K562 (cell line): ENCODE measurements around the gene SPATA25. TPM values are rescaled to one million over a fixed set of nuclear protein-coding genes. Genes with fewer than 3 reads are reported as not detected.

Experiments used
- ARID3B ChIP-seq: fragments of 250-450 bp; sonication (Bioruptor Pico); IDR thresholded peaks from 2 replicates; pipeline ENCODE4 v1.4.0; 2020; ENCODE audit warnings: borderline replicate concordance
- ASH1L ChIP-seq: fragments of 450-650 bp; IDR thresholded peaks from 2 replicates; pipeline ENCODE4 v1.6.1; 2018; ENCODE audit warnings: borderline replicate concordance, mild to moderate bottlenecking, low read depth; ENCODE audit not compliant: partially characterized antibody
- CCAR2 ChIP-seq: fragments of 200-400 bp; formaldehyde crosslinking; IDR thresholded peaks from 2 replicates; pipeline ENCODE4 v1.6.1; 2017; ENCODE audit warnings: mild to moderate bottlenecking, low read depth, low read length
- HBP1 ChIP-seq: fragments of 450-650 bp; formaldehyde crosslinking; IDR thresholded peaks from 2 replicates; pipeline ENCODE4 v1.4.0; 2022; ENCODE audit warnings: missing genetic modification characterization
- HDAC1 ChIP-seq, 2 experiments: fragments of 450-650 bp; IDR thresholded peaks; 2 replicates each; pipeline ENCODE4 v1.6.1; 2016 to 2017; ENCODE audit warnings: inconsistent platforms in 1 of 2, mild to moderate bottlenecking in 1 of 2, moderate library complexity in 1 of 2
- MNT ChIP-seq, 2 experiments: fragments of 450-650 bp; conservative IDR thresholded peaks; 2 replicates each; pipeline ENCODE4 v1.6.1; 2017; ENCODE audit warnings: mild to moderate bottlenecking in 2 of 2, moderate library complexity in 2 of 2
- NONO ChIP-seq, 2 experiments: fragments of 200-400 bp in 1 of 2; fragments of 450-650 bp in 1 of 2; formaldehyde crosslinking in 1 of 2; IDR thresholded peaks; 2 replicates each; pipeline ENCODE4 v1.6.1; 2017; ENCODE audit warnings: low read depth in 2 of 2, mild to moderate bottlenecking in 2 of 2, moderate library complexity in 2 of 2, low read length in 1 of 2
- RAD21 ChIP-seq, 2 experiments: fragments of 250-450 bp in 1 of 2; fragments of 450-650 bp in 1 of 2; sonication (Bioruptor Pico) in 1 of 2; formaldehyde crosslinking in 1 of 2; IDR thresholded peaks in 1 of 2; conservative IDR thresholded peaks in 1 of 2; 2 replicates each; pipeline versions ENCODE4 v1.4.0 to v1.8.0; 2020 to 2022; ENCODE audit warnings: mild to moderate bottlenecking in 2 of 2, moderate library complexity in 1 of 2
- RBBP5 ChIP-seq: fragments of 200-600 bp; sonication (generic); IDR thresholded peaks from 2 replicates; pipeline ENCODE4 v1.6.1; 2012; ENCODE audit warnings: borderline replicate concordance, mild to moderate bottlenecking, low read length, control low read depth, inconsistent platforms; ENCODE audit not compliant: insufficient read depth, poor library complexity, severe bottlenecking
- ZC3H11A ChIP-seq: IDR thresholded peaks from 2 replicates; pipeline ENCODE4 v1.6.1; 2012; ENCODE audit warnings: low read depth, low read length, improper control_type of control experiment
- ZNF12 ChIP-seq: sonication (generic); formaldehyde crosslinking; IDR thresholded peaks from 2 replicates; pipeline ENCODE4 v1.4.0; 2020; ENCODE audit warnings: mild to moderate bottlenecking, missing genetic modification reagents
- ZNF584 ChIP-seq: fragments of 200-800 bp; sonication (Bioruptor generic); IDR thresholded peaks from 2 replicates; pipeline ENCODE4 v1.6.1; 2016; ENCODE audit warnings: low read depth, mild to moderate bottlenecking, missing genetic modification characterization, missing compliant biosample characterization
- polyA plus RNA-seq, 8 experiments: library from polyadenylated mRNA; depleted of rRNA in 4 of 8; stranded (reverse) in 5 of 8; unstranded in 3 of 8; fragments of >200 nt; fragmentation: Nextera tagmentation in 2 of 8; fragmentation: Illumina TruSeq in 1 of 8; extraction: Ambion mirVana in 2 of 8; extraction: Trizol in 1 of 8; gene quantifications; 2 replicates each; pipeline versions ENCODE4 v1.2.1 to v1.2.3, GENCODE V29; 2011 to 2014; ENCODE audit warnings: inconsistent platforms in 1 of 8, missing spikeins in 1 of 8
- total RNA-seq, 7 experiments: library from RNA; depleted of rRNA in 6 of 7; stranded (reverse); fragments of >200 nt in 6 of 7; fragmentation: Illumina TruSeq in 2 of 7; extraction: Trizol in 2 of 7; gene quantifications; 2 replicates each; pipeline versions ENCODE4 v1.2.1 to v1.2.3, GENCODE V29; 2011 to 2021; ENCODE audit warnings: low replicate concordance in 1 of 7

The SPATA25 gene
- total and polyA plus RNA-seq, 9 of the 15 experiments (the other 6 are each of a cell fraction or from before 2014, with no cell fraction given), result 0.21 to 0.95 (median 0.53) TPM; not detected in 3

GRCh38 chr20:45857114-45857881 is 30.1 kb downstream of the SPATA25 start, which contains the start of the genes ACOT8 and ZSWIM3 (continued):
- TF ChIP-seq HBP1 (0 out of 2 replicates have a peak, but pooled peaks have one; percentile 35), ASH1L (peak; percentile 99), ARID3B (0 out of 2 replicates have a peak, but pooled peaks have one; percentile 70), ZNF12 (CRISPR knock-in tag) (no peak), CCAR2 (no peak), ZNF584 (CRISPR knock-in tag) (0 out of 2 replicates have a peak, but pooled peaks have one; percentile 28), RBBP5 (peak; percentile 90), ZC3H11A (no peak), NONO (IDR thresholded peaks at IDR 0.05; ENCODE audit: low read depth in 2 of 2, low read length in 1 of 2) (no peak), RAD21 (CRISPR knock-in tag; conservative IDR thresholded peaks at IDR 0.05 in 1 of 2, IDR thresholded peaks at IDR 0.05 in 1 of 2) (no peak), MNT (conservative IDR thresholded peaks at IDR 0.05) (peak; percentile 53 to 76), HDAC1 (IDR thresholded peaks at IDR 0.05) (peak in 1 of 2 experiments; percentile 68; a peak in 1 of 4 replicates)
